H1 (cell line): Measurements from ENCODE around the gene XPO6.

Experiments used
- CTCF ChIP-seq, 3 experiments: IDR thresholded peaks; 1 replicate in 2 of 3; 2 replicates in 1 of 3; pipeline versions ENCODE4 v1.5.1 to v1.6.1; 2011; ENCODE audit warnings: low read length in 3 of 3, mild to moderate bottlenecking in 3 of 3, inconsistent platforms in 2 of 3, low read depth in 1 of 3, moderate library complexity in 1 of 3; ENCODE audit not compliant: insufficient read depth in 1 of 3; ENCODE audit errors: control extremely low read depth in 1 of 3
- EZH2 ChIP-seq: fragments of 200-600 bp; sonication (generic); IDR thresholded peaks from 2 replicates; pipeline ENCODE4 v1.7.1; 2012; ENCODE audit warnings: low read depth, mild to moderate bottlenecking, moderate library complexity, low read length, inconsistent platforms; ENCODE audit not compliant: severe bottlenecking
- JUN ChIP-seq: IDR thresholded peaks from 2 replicates; pipeline ENCODE4 v1.6.1; 2011; ENCODE audit warnings: low read depth, mild to moderate bottlenecking, improper control_type of control experiment, low read length
- NANOG ChIP-seq: IDR thresholded peaks from 2 replicates; pipeline ENCODE4 v1.6.1; 2011; ENCODE audit warnings: low read length, low read depth, mild to moderate bottlenecking, inconsistent platforms; ENCODE audit not compliant: insufficient read depth, poor library complexity, severe bottlenecking
- POLR2A ChIP-seq, 2 experiments: IDR thresholded peaks; 1 replicate in 1 of 2; 2 replicates in 1 of 2; pipeline ENCODE4 v1.6.1; 2011; ENCODE audit warnings: low read depth in 2 of 2, low read length in 2 of 2, mild to moderate bottlenecking in 2 of 2; ENCODE audit errors: control extremely low read depth in 1 of 2
- POLR2AphosphoS5 ChIP-seq: IDR thresholded peaks from 2 replicates; pipeline ENCODE4 v1.6.1; 2011; ENCODE audit warnings: low read depth, low read length
- SIN3A ChIP-seq, 2 experiments: IDR thresholded peaks in 1 of 2; conservative IDR thresholded peaks in 1 of 2; 2 replicates each; pipeline ENCODE4 v1.6.1; 2011 to 2012; ENCODE audit warnings: low read length in 2 of 2, improper control_type of control experiment in 1 of 2, low read depth in 1 of 2, mild to moderate bottlenecking in 1 of 2
- SUZ12 ChIP-seq: fragments of 200-600 bp; sonication (generic); IDR thresholded peaks from 2 replicates; pipeline ENCODE4 v1.6.1; 2012; ENCODE audit warnings: mild to moderate bottlenecking, inconsistent platforms, low read length, moderate library complexity, mixed read lengths

GRCh38 chr16:28118637-28119036, 93.1 kb downstream of the XPO6 start:
- TF ChIP-seq POLR2AphosphoS5 (no peak), NANOG (no peak), EZH2 (no peak), JUN (no peak), POLR2A (IDR thresholded peaks at IDR 0.05; ENCODE audit: control extremely low read depth in 1 of 2, low read depth in 2 of 2, low read length in 2 of 2) (no peak), CTCF (IDR thresholded peaks at IDR 0.05; ENCODE audit: control extremely low read depth in 1 of 3, insufficient read depth in 1 of 3, low read depth in 1 of 3, low read length in 3 of 3) (no peak), SUZ12 (no peak), SIN3A (conservative IDR thresholded peaks at IDR 0.05 in 1 of 2, IDR thresholded peaks at IDR 0.05 in 1 of 2; ENCODE audit: low read depth in 1 of 2, low read length in 2 of 2) (no peak)
